ENCODE results near the gene PDE6G.

DNA sequence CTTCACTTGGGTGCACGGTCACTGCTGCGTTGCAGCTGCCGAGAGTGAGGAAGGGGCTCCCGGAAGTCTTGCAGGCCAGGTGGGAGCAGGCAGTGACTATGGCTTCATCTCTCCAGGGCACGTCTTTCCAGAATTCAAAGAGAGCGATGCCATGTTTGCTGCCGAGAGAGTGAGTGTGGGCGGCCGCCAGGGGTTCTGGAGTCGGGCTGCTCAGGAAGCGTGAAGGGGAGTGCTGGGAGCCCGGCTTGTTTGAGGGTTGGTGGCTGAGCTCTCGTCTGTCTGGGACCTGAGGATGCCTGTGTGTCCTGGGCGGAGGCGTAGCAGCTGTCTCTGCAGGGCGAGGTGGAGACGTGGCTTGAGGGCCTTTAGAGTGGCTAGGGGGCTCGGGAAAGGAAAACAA is 33.7 kb upstream of the PDE6G start:
- TF ChIP-seq, protein P1, sequence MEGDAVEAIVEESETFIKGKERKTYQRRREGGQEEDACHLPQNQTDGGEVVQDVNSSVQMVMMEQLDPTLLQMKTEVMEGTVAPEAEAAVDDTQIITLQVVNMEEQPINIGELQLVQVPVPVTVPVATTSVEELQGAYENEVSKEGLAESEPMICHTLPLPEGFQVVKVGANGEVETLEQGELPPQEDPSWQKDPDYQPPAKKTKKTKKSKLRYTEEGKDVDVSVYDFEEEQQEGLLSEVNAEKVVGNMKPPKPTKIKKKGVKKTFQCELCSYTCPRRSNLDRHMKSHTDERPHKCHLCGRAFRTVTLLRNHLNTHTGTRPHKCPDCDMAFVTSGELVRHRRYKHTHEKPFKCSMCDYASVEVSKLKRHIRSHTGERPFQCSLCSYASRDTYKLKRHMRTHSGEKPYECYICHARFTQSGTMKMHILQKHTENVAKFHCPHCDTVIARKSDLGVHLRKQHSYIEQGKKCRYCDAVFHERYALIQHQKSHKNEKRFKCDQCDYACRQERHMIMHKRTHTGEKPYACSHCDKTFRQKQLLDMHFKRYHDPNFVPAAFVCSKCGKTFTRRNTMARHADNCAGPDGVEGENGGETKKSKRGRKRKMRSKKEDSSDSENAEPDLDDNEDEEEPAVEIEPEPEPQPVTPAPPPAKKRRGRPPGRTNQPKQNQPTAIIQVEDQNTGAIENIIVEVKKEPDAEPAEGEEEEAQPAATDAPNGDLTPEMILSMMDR (IDR thresholded peaks at IDR 0.05) = no peak
- no peak for TF ChIP-seq POLR2A (IDR thresholded peaks at IDR 0.05)
- TF ChIP-seq EP300 (IDR thresholded peaks at IDR 0.05) = no peak
